Progenitor cell of endocrine pancreas (in vitro differentiated cells): ENCODE data around the gene CAPN5. TPM values are rescaled to one million over a fixed set of nuclear protein-coding genes. Genes with fewer than 3 reads are reported as not detected.

Source experiments
- DNase-seq: peaks from one replicate; pipeline ENCODE4 v3.0.0; 2021; ENCODE audit warnings: low spot score; ENCODE audit not compliant: unreplicated experiment
- H3K27ac Mint-ChIP-seq: 2 replicates; pipeline ENCODE4 v1.8.0; 2021; ENCODE audit warnings: mild to moderate bottlenecking, moderate library complexity, mixed read lengths
- H3K27me3 Mint-ChIP-seq: 2 replicates; pipeline ENCODE4 v1.8.0; 2021; ENCODE audit warnings: mixed read lengths
- H3K36me3 Mint-ChIP-seq: 2 replicates; pipeline ENCODE4 v1.8.0; 2022; ENCODE audit warnings: mixed read lengths; ENCODE audit not compliant: insufficient read depth
- H3K4me1 Mint-ChIP-seq: 2 replicates; pipeline ENCODE4 v1.8.0; 2021; ENCODE audit warnings: low read depth, mixed read lengths
- H3K4me3 Mint-ChIP-seq: 2 replicates; pipeline ENCODE4 v1.8.0; 2021; ENCODE audit warnings: low read depth, mild to moderate bottlenecking, moderate library complexity, mixed read lengths
- H3K9me3 Mint-ChIP-seq: 2 replicates; pipeline ENCODE4 v1.8.0; 2021; ENCODE audit warnings: low read depth, mixed read lengths
- total RNA-seq: library from RNA; stranded (reverse); gene quantifications from 2 replicates; pipeline ENCODE4 v1.2.1, GENCODE V29; 2021
- TF ChIP-seq, protein P1 (sequence below): fragments of 200-600 bp; sonication (generic); IDR thresholded peaks from one replicate; pipeline ENCODE4 v1.5.0; 2021; ENCODE audit warnings: antibody characterized with exemption, mild to moderate bottlenecking; ENCODE audit not compliant: unreplicated experiment

CAPN5 gene
- total RNA-seq, 1 donor from 2014 or later = 10.9 TPM

DNA sequence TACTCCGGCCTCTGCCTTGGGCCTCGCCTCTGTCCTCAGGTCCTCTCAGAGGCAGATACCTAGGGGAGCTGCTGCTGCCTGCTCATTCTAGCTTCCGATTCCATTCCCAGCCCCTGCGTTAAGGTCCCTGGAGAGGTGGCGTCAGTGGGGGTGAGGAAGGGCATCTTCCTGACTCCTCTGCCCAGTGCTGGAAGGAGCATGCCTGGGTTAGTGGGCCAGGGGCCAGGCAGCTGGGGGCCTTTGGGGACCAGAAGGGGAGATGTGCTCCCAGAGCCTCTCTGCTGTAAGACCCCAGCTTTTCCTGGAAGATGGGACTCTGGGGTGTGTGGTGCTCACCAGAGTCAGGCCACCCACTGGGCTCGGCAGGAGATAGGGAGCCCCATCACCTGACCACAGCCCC is 57.7 kb downstream of the CAPN5 start:
- TF ChIP-seq, protein P1, sequence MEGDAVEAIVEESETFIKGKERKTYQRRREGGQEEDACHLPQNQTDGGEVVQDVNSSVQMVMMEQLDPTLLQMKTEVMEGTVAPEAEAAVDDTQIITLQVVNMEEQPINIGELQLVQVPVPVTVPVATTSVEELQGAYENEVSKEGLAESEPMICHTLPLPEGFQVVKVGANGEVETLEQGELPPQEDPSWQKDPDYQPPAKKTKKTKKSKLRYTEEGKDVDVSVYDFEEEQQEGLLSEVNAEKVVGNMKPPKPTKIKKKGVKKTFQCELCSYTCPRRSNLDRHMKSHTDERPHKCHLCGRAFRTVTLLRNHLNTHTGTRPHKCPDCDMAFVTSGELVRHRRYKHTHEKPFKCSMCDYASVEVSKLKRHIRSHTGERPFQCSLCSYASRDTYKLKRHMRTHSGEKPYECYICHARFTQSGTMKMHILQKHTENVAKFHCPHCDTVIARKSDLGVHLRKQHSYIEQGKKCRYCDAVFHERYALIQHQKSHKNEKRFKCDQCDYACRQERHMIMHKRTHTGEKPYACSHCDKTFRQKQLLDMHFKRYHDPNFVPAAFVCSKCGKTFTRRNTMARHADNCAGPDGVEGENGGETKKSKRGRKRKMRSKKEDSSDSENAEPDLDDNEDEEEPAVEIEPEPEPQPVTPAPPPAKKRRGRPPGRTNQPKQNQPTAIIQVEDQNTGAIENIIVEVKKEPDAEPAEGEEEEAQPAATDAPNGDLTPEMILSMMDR = no peak
- DNase-seq = no peak
- no peak overlapping the region for H3K27ac Mint-ChIP-seq
- no peaks in the 10 kb centered on the region for H3K27me3 Mint-ChIP-seq
- H3K9me3 Mint-ChIP-seq = no peaks in the 10 kb centered on the region
- peaks cover 7% of the 10 kb centered on the region for H3K4me1 Mint-ChIP-seq
- H3K36me3 Mint-ChIP-seq = peaks cover 1% of the 10 kb centered on the region
- H3K4me3 Mint-ChIP-seq = no peak overlapping the region

DNA sequence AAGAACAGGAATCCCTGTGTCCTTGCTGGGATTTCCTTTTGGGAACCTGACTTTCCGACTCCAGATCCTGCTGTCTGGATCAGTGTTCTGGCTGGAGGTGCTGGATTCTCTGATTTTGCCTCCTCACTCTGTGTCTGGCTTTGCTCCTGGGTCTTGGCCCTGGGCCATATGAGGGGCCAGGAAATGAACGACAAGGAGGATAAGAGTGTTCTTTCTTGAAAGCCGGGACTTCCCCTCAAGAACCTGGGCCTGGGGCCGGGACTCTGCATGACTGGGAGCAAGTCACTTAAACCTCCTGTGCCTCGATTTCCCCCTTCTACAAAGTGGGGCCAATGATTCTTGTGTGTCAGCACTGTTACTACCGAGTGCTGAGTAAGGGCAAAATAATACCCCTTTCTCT is 58.4 kb downstream of the CAPN5 start:
- H3K27ac Mint-ChIP-seq = no peak overlapping the region
- no peaks in the 10 kb centered on the region for H3K9me3 Mint-ChIP-seq
- DNase-seq = no peak
- H3K4me1 Mint-ChIP-seq = peaks cover 7% of the 10 kb centered on the region
- H3K36me3 Mint-ChIP-seq = peaks cover 1% of the 10 kb centered on the region
- H3K4me3 Mint-ChIP-seq = no peak overlapping the region
- no peaks in the 10 kb centered on the region for H3K27me3 Mint-ChIP-seq
- TF ChIP-seq, protein P1 = no peak

DNA sequence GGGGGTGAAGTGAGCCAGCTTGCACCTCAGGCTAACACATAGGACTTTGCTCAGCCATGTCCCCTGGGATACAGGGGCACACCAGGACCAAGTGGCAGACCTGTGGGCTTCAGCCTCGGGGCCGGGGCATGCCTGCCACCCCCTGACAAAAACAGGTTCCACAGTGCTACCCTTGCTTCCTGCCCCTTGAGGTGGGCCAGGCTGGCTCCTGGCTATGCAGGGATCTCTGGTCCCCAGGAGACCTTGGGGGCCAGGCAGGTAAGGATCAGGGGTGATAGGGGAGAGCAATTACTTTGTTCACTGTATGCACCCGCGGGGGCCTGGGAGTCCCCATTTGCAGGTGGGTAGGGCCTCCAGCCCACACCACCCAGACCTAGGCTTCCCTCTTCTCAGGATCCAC is 58.9 kb downstream of the CAPN5 start:
- peaks cover 1% of the 10 kb centered on the region for H3K36me3 Mint-ChIP-seq
- H3K9me3 Mint-ChIP-seq = no peaks in the 10 kb centered on the region
- H3K4me3 Mint-ChIP-seq = no peak overlapping the region
- no peak overlapping the region for H3K27ac Mint-ChIP-seq
- no peak for DNase-seq
- H3K4me1 Mint-ChIP-seq = peaks cover 7% of the 10 kb centered on the region
- no peaks in the 10 kb centered on the region for H3K27me3 Mint-ChIP-seq
- TF ChIP-seq, protein P1 = no peak

DNA sequence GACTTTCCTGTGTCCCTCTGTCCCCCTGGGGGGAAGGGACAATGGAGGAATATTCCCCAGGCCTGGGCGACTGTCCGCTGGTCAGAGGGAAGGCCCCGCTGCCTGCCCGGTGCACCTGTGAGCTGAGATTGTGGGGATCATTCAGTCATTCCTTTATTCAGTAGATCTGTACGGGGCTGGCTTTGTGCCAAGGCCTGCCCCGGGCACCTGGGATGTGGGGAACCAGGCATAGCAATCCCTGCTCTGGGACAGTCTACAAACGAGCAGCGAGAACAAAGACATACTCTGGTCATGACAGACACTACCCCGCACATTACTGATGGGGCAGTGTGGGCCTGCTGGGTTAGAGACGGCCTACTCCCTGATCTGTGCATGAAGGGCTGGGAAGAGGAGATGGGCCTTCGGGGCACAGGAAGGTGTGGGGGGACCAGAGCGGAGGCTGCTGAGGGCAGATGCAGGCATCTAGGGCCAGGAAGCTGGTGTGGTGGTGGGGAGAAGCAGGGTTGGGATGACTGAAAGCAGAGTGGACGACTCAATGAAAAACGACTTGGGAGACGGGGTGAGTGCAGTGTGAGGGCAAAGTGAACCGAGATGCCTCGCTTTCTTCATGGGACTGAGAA is 59.5 kb downstream of the CAPN5 start:
- Mint-ChIP-seq H3K4me1 (peaks cover 10% of the 10 kb centered on the region), H3K9me3 (no peaks in the 10 kb centered on the region), H3K27me3 (no peaks in the 10 kb centered on the region), H3K36me3 (peaks cover 1% of the 10 kb centered on the region), H3K4me3 (no peak overlapping the region), H3K27ac (no peak overlapping the region)
- TF ChIP-seq, protein P1 = no peak
- no peak for DNase-seq

DNA sequence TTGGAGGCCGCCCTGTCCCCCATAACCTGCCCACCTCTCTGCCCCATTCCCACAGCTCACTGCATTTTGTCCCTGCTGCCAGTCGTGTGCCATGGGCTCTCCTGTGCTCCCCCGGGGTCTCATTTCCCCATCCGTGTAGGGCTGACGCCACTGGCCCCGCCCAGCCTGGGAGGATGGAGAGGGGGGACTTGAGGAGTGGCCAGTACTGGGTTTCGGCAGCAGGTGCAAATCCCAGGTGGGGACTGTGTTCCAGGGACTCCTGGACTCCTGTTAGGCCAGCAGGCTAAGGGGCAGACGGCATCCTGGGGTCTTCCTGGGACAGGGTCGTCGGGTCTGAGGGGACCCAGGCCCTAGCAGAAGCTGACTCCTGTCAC is 60.1 kb downstream of the CAPN5 start:
- H3K27me3 Mint-ChIP-seq = no peaks in the 10 kb centered on the region
- TF ChIP-seq, protein P1 = no peak
- H3K4me3 Mint-ChIP-seq = peak overlapping the region; percentile 57
- peaks cover 11% of the 10 kb centered on the region for H3K4me1 Mint-ChIP-seq
- no peak overlapping the region for H3K27ac Mint-ChIP-seq
- peaks cover 1% of the 10 kb centered on the region for H3K36me3 Mint-ChIP-seq
- DNase-seq = no peak
- no peaks in the 10 kb centered on the region for H3K9me3 Mint-ChIP-seq
